Activated CD8-positive, alpha-beta memory T cell treated with anti-CD3 and anti-CD28 coated beads for 36 hours (primary cell): ENCODE results near the gene KHDC4. TPM values are rescaled to one million over a fixed set of nuclear protein-coding genes. Genes with fewer than 3 reads are reported as not detected.

ENCODE experiments used
- total RNA-seq, 2 experiments: library from RNA; stranded (reverse); gene quantifications; one replicate each; pipeline ENCODE4 v1.2.3, GENCODE V29; 2021

The KHDC4 gene
- total RNA-seq, 2 experiments from 2014 or later = 66.4 to 67.2 TPM

Other genes starting within 250 kb of the KHDC4 start
- 10 to 100 TPM; 52.0 to 55.2 TPM for gene YY1AP1, start 245.6 kb downstream of the KHDC4 start, total RNA-seq
- 100 to 1,000 TPM; 159 TPM for gene DAP3, start 245.3 kb downstream of the KHDC4 start, total RNA-seq
- gene GON4L, start 77.2 kb downstream of the KHDC4 start, total RNA-seq = 10 to 100 TPM; 46.4 to 51.2 TPM
- gene SYT11, start 74.8 kb downstream of the KHDC4 start, total RNA-seq = 10 to 100 TPM; 18.1 to 19.0 TPM
- gene RIT1, start 23.1 kb downstream of the KHDC4 start, total RNA-seq = 10 to 100 TPM; 15.2 to 15.5 TPM
- gene RXFP4, start 7.2 kb upstream of the KHDC4 start, total RNA-seq = not detected
- gene ARHGEF2, start 44.1 kb upstream of the KHDC4 start, total RNA-seq = 100 to 1,000 TPM; 169 TPM
- 100 to 1,000 TPM; 170 to 177 TPM for gene SSR2, start 86.5 kb upstream of the KHDC4 start, total RNA-seq
- 10 to 100 TPM; 53.8 to 55.4 TPM for gene UBQLN4, start 119.4 kb upstream of the KHDC4 start, total RNA-seq
- gene LAMTOR2, start 120.4 kb upstream of the KHDC4 start, total RNA-seq = 10 to 100 TPM; 63.5 to 65.9 TPM
- gene RAB25, start 126.7 kb upstream of the KHDC4 start, total RNA-seq = under 1 TPM in 1 of 2 experiments, not detected in 1; 0.46 TPM
- under 1 TPM; 0.65 to 0.67 TPM for gene MEX3A, start 148.1 kb upstream of the KHDC4 start, total RNA-seq
- 10 to 100 TPM; 95.3 to 95.9 TPM for gene LMNA, start 180.3 kb upstream of the KHDC4 start, total RNA-seq
- gene SEMA4A, start 219.2 kb upstream of the KHDC4 start, total RNA-seq = 10 to 100 TPM; 18.4 to 18.8 TPM